Stimulated activated CD4-positive, alpha-beta T cell treated with anti-CD3 and anti-CD28 coated beads, Interleukin-1b, Interleukin-23, amount 100 ng/mL, for 1 hour (primary cell): ENCODE data around the gene HMGN2.

Experiments
- DNase-seq, 2 donors: peaks; one replicate each; pipeline ENCODE4 v3.0.0-alpha.2; 2020; ENCODE audit warnings: low read depth in 2 of 2

HMGN2 gene

DNA sequence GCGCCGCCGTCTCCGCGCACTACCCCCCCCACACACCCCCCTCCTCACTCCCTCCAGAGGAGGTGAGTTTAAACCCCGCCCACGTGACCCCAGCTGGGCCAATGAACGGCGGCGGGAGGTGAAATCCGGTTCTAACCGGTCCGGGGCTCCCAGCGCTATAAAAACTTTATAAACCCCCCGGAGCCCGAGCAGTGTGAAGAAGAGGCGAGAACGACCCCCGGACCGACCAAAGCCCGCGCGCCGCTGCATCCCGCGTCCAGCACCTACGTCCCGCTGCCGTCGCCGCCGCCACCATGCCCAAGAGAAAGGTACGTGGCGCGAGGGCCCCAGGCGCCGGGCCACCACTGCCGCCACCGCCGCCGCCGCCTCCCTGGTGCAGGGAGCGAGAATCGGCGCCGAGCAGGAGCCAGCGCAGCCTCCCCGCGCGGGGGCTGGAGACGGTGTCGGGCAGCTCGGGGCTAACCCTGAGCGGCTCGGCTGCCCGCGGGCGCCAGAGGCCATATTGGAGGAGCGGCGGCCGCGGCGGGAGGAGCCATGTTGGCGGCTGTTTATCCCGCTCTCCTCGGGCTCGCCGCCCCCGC is at the start of gene HMGN2:
Gene HMGN2 (plus strand): TSS at position 121 of the 581 bp plus-strand sequence. CDS start 173 bp downstream, at position 294.
- DNase-seq = peak; percentile 69 to 82

- DNase-seq = no peak
Observed at GRCh38 chr1:26429721-26430120, 42.5 kb upstream of the HMGN2 start.

GRCh38 chr1:26431979-26432695 is 40.1 kb upstream of the HMGN2 start, which contains the start of gene DHDDS:
Gene DHDDS, plus strand, starts transcription at chr1:26432321. Its CDS starts 625 bp downstream, at chr1:26432946.
- DNase-seq = peak; percentile 95 to 96

DNA sequence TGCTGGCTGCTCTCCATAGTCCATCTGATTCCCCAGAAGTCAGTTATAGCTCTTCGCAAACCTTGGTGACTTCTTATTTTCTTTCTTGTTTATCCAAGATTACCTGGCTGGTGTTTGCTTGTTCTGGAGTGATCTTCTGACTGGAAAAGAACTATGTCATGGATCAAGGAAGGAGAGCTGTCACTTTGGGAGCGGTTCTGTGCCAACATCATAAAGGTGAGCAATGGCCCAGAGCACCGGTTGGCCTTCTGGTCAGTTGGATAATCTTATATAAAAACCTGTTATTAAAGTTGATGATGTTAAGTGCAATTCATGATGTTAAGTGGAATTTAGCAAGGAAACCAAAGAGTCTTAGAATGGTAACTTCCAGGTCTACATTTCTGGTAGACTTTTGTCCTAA is 39.4 kb upstream of the HMGN2 start:
- no peak for DNase-seq

- no peak for DNase-seq
Observed at GRCh38 chr1:26434161-26434752, 38.0 kb upstream of the HMGN2 start.

- DNase-seq = no peak
Observed at GRCh38 chr1:26438041-26438440, 34.2 kb upstream of the HMGN2 start.

DNA sequence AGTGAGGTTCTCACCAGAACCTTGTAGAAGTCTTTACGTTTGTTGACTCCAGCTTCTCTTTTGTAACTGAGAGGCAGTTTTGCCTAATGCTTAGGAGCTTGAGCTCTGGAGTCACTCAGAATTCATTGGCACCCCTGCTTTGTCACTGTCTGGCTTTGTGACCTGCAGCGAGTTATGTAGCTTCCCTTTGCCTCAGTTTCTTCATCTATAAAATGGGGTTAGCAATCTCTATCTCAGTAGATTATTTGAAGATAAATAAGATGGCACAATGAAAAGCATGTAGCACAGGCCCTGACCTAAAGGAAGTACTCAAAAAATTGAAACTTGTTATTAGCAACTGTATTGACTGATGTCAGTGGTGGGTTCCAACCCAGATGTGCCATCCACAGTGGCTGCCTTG is 32.0 kb upstream of the HMGN2 start:
- DNase-seq = no peak

GRCh38 chr1:26449868-26450267 is 22.4 kb upstream of the HMGN2 start:
- DNase-seq = no peak

GRCh38 chr1:26450908-26451307 is 21.3 kb upstream of the HMGN2 start:
- no peak for DNase-seq

DNA sequence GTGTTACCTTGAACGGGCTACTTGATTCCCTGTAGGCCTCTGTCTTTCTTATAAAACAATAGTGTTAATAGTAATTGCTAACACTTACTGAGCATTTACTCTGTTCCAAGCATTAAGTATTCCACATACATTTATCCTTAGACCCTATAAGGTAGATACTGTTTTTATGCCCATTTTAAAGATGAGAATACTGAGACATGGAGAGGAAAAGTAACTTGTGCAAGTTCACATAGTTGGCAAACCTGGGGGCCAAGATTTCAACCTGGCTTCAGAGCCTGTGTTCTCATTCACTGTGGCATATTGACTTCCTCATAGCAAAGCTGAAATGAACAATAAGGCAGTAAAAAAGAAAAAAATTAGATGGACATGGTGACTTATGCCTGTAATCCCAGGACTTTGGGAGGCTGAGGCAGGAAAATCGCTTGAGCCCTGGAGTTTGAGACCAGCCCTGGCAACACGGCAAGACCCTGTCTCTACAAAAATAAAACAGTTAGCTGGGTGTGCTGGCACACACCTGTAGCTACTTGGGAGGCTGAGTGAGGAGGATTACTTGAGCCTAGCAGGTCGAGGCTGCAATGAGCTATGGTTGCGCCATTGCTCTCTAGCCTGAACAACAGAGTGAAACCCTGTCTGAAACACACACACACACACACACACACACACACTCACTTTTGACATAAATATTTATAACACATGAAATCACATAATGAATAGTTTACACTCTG is 19.6 kb upstream of the HMGN2 start:
- no peak for DNase-seq

DNA sequence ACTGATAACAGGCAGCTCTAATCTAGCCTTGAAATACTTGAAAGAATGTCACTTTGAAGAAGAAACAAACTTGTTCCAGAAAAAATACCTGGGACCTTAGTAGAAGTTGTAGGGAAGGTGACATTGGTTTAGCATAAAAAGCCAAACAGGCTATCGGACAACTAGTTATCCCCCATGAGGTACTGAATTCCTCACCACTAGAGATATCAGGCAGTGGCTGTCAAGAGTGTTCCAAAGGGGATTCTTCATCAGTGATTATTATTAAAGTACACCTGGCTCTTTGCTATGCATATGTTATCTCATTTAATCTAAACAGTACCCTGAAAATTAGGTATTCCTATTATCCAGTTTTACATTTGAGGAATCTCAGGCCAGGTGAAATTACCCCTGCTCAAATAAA is 13.1 kb upstream of the HMGN2 start:
- DNase-seq = no peak

DNA sequence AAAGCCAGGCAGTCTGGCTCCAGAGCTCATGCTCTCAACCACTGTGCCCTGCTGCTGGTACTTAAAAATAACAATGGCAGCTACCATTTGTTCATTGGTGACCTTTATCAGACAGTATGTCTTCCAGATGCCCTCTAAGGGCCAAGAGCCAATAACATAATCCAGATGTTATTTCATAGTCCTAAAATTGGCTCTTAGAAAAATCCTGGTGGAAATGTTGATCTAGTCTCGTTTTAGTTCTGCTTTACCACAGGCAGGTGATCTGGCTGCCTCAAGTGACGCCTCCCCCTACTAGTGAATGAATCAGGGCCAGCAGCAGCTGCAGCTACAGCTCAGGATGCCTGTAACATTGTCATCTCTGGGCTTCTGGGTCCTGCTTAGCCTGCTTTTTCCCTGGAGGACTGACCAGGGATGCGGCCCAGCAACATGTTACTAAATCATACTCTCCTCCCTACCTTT is 12.6 kb upstream of the HMGN2 start:
- DNase-seq = no peak

DNA sequence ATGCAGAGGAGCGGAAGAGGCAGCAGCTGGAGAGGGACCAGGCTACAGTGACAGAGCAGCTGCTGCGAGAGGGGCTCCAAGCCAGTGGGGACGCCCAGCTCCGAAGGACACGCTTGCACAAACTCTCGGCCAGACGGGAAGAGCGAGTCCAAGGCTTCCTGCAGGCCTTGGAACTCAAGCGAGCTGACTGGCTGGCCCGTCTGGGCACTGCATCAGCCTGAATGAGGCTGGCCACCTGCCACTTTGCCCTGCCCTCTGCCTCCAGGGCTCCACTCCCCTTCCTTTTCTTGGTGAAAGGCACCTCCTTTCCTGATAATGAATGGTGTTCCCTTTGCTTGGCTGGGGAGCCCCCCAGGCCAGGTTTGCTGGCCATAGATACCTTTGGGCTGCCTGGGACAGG is 3.3 kb upstream of the HMGN2 start:
- DNase-seq = no peak

GRCh38 chr1:26469558-26469957 is 2.7 kb upstream of the HMGN2 start:
- DNase-seq = no peak

GRCh38 chr1:26470878-26471497 is 1.3 kb upstream of the HMGN2 start:
- no peak for DNase-seq

DNA sequence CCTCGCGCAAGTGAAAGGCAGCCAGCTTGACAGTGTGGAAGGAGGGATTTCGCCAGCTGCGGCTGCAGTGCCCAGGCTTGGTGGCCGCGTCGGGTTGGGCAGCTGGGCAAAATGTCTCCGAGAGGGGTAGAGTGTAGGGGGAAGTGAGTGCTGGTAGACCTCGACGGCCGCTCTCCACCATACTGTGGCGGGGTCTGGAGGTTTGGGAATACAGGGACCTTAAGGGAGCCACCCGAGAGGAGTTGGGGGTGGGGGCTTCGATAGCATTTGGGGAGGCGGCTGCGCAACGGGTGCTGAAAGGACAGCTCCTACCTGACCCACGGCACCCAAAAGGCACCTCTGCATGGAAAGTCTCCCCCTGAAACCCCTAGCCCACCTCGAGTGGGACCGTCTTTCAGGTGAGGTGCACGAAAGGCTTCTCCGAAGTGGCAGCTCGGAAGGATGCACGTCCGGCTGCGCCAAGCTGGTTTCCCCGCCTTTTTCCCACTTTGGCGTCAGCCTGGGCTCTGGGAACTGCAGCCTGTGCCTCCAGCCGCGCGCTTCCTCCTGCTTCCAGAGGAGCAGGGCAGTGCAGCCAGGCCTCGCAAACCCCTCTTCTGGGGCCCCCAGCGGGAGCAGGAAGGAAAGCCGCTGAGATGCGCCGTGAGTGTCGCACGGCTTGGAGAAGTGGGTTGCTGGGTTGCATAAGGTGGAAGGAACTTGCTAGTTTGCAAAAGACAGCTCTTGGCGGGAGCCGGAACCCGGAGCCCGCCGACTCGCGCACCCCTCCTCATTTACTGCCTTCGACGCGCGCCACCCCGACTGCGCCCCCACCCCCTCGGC is 531 bp upstream of the HMGN2 start:
- DNase-seq = no peak

- peak; percentile 91 to 92 for DNase-seq
Observed at GRCh38 chr1:26472901-26473845, 933 bp downstream of the HMGN2 start.

DNA sequence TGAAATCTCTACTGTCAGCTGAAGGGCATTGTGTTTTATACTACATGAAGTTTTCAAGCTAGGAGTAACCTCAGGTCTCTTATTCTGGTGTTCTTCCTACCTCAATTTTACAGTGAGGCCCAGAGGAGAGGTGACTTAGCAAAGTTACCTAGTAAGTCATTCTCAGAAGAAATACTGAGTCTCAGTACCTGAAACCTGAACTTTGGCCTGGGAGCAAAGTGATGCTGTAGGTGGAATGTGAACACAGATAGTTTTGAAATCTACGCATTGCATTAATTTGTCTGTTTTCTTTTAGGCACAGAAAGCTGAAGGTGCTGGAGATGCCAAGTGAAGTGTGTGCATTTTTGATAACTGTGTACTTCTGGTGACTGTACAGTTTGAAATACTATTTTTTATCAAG is 2.6 kb downstream of the HMGN2 start:
- no peak for DNase-seq

GRCh38 chr1:26475989-26476388 is 3.7 kb downstream of the HMGN2 start:
- no peak for DNase-seq

DNA sequence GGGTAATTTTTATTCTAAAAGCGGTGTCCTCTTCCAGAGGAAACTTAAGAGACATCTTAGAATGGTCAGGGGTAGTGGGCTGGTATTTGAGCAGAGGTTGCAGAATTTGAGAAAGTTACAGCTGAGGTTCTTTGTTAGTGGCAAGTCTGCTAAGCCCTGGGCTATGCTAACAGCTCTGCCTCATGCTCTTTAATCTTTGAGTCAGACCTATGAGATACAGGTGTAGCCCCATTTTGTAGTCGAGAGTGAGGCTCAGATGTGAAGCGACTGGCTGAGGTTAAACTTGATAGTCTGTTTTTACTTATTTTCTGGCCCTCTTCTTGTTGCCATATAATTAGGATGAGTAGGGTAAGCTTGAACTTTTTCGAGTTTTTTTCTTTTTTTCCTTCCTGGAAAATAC is 4.7 kb downstream of the HMGN2 start:
- DNase-seq = no peak
